Omental fat pad (tissue), 4 donors: ENCODE results near the gene CTNND2. TPM values are rescaled to one million over a fixed set of nuclear protein-coding genes. Genes with fewer than 3 reads are reported as not detected.

Experiments used
- ATAC-seq: fragments of 150-250 bp; one replicate; pipeline ENCODE4 v1.9.1; 2016; ENCODE audit warnings: mild to moderate bottlenecking, moderate library complexity; ENCODE audit not compliant: low FRiP score
- DNase-seq: peaks from one replicate; pipeline ENCODE4 v3.0.0-alpha.2; 2019; ENCODE audit warnings: low spot score
- CTCF ChIP-seq, 3 donors: fragments of 450-650 bp; IDR thresholded peaks; one replicate each; pipeline ENCODE4 v1.5.1; 2016 to 2017; ENCODE audit warnings: antibody characterized with exemption in 3 of 3, mild to moderate bottlenecking in 3 of 3, moderate library complexity in 2 of 3
- total RNA-seq, 4 donors: library from RNA; depleted of rRNA; stranded (reverse); fragments of >200 nt; gene quantifications; one replicate each; pipeline ENCODE4 v1.1.0, GENCODE V29; 2016

The CTNND2 gene
- total RNA-seq, 4 donors from 2014 or later, result 0.16 to 1.3 (median 0.64) TPM

DNA sequence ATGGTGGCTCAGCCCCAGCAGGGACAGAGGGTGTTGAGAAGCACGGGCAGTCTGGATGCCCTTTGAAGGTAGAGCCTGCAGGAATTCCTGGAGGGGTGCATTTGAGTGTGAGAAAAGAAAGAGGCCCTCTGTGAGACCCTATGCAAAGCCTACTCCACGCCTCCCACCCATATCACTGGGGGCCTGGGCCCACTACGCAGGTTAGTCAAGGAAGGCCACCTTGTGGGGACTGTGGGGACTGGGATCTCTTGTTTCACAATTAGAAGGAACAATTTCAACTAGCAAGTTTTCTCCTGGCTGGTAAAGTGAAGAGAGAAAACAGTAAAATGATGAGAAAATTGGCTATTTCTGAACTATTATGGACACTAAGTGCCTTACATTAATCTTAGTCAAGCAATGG, 657.0 kb downstream of the CTNND2 start:
- TF ChIP-seq CTCF (IDR thresholded peaks at IDR 0.05), result no peak
- DNase-seq, result no peak
- ATAC-seq, result no peak

GRCh38 chr5:11240293-11241190, 663.7 kb downstream of the CTNND2 start:
- DNase-seq (no peak), ATAC-seq (no peak)
- TF ChIP-seq CTCF (IDR thresholded peaks at IDR 0.05), result no peak

DNA sequence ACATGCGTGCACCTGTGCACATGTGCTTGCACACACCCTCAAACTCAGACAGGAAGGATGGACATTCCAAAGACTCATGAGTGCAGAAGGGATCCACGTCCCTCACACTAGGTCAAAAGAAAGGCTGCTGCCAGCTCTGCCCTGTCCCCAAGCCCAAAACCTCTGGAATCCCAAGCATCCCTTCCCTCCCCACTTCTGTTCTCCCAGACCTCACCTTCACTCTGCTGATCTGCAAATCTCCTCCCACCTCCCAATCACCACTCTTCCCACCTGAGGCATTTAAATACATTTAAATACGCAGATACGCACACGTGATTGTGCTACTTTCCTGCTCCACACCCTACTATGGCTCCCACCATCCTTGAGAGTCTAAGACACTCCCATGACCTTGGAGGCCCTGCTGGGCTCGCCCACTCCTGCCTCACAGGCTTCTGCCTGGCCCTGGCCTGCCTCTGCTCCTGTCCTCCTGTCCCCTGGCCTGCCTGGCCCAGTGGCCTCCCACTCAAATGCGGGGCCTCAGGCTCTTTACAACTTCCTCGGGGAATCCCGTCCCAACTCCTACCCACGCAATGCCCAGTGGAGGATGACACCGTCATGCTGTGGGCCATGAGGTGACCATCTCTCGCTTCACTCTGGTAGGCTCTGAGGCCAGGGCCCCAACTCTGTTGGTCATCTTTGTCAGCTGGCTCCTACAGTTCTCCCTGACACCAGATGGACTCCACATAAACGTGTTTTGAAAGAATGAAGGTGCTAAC, 664.8 kb downstream of the CTNND2 start:
- TF ChIP-seq CTCF (IDR thresholded peaks at IDR 0.05), result no peak
- DNase-seq (no peak), ATAC-seq (no peak)

- ATAC-seq (no peak), DNase-seq (no peak)
- no peak for TF ChIP-seq CTCF (IDR thresholded peaks at IDR 0.05)
These were observed 669.7 kb downstream of the CTNND2 start for GRCh38 chr5:11234501-11234911.

- ATAC-seq, result no peak
- no peak for DNase-seq
- no peak for TF ChIP-seq CTCF (IDR thresholded peaks at IDR 0.05)
These were observed 673.4 kb downstream of the CTNND2 start for GRCh38 chr5:11230890-11231289.

DNA sequence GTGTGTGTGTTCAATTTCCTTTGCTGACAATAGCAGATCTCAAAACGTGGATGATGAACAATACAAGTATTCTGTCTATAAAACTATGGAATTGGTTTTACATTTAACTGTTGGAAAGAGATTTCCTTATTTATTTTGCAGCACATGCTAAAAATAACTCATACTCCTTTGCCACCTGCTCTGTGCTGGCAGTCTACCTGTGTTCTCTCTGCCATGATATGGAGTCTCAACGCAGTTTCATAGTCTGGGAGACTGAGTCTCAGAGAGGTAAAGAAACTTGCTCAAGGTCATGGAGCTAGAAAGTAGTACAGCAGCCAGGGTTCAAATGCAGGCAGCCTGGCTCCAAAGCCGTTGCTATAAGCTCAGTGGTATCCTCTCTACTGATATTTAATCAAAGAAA, 677.2 kb downstream of the CTNND2 start:
- DNase-seq (no peak), ATAC-seq (no peak)
- TF ChIP-seq CTCF (IDR thresholded peaks at IDR 0.05), result no peak
